Mucosa of descending colon (tissue), 3 donors: ENCODE results near the gene PAX7. TPM values are rescaled to one million over a fixed set of nuclear protein-coding genes. Genes with fewer than 3 reads are reported as not detected.

Source experiments
- ATAC-seq: fragments of 200-7000 bp; cut with Tn5 transposase; one replicate; pipeline ENCODE4 v1.9.1; 2020; ENCODE audit warnings: mild to moderate bottlenecking, moderate library complexity
- DNase-seq, 3 donors: peaks; one replicate each; pipeline ENCODE4 v3.0.0-alpha.2; 2020
- H3K36me3 ChIP-seq: fragments of 200-600 bp; one replicate; pipeline ENCODE4 v1.8.0; 2021; ENCODE audit warnings: low read depth, mild to moderate bottlenecking
- H3K4me1 ChIP-seq: fragments of 200-600 bp; one replicate; pipeline ENCODE4 v1.8.0; 2021; ENCODE audit warnings: low read depth, mild to moderate bottlenecking
- H3K4me3 ChIP-seq: fragments of 200-600 bp; one replicate; pipeline ENCODE4 v1.8.0; 2021; ENCODE audit warnings: mild to moderate bottlenecking
- H3K9me3 ChIP-seq: fragments of 200-600 bp; one replicate; pipeline ENCODE4 v1.8.0; 2021; ENCODE audit warnings: mild to moderate bottlenecking
- intact Hi-C, 2 donors: fragments of 100-400 bp; cut with DNase I in 1 of 2; cut with micrococcal nuclease in 1 of 2; formaldehyde crosslinking; loops; one replicate each; pipeline versions ENCODE4 v1.11.0 to v1.11.1; 2022; cut with DNase I, micrococcal nuclease
- total RNA-seq, 3 donors: library from RNA; stranded (reverse); fragmentation: NEBNext Ultra II Directional in 2 of 3; extraction: Animal tissue kit (Norgen Biotek cat#: 25700) in 2 of 3; gene quantifications; one replicate each; pipeline versions ENCODE4 v1.2.1 to v1.2.4, GENCODE V29; 2021 to 2023
- TF ChIP-seq, protein P1 (sequence below): fragments of 200-600 bp; IDR thresholded peaks from one replicate; pipeline ENCODE4 v1.8.0; 2022; ENCODE audit warnings: antibody characterized with exemption, mild to moderate bottlenecking
- donor health status: DM: no; HTN: no; CAD: no; lungs with moderate emphysema.
- donor health status: DM: no; HTN: no; CAD: no.
- donor health status: DM: no; HTN: yes; CAD: no.

PAX7 gene
- total RNA-seq, 3 donors from 2014 or later, result not detected

DNA sequence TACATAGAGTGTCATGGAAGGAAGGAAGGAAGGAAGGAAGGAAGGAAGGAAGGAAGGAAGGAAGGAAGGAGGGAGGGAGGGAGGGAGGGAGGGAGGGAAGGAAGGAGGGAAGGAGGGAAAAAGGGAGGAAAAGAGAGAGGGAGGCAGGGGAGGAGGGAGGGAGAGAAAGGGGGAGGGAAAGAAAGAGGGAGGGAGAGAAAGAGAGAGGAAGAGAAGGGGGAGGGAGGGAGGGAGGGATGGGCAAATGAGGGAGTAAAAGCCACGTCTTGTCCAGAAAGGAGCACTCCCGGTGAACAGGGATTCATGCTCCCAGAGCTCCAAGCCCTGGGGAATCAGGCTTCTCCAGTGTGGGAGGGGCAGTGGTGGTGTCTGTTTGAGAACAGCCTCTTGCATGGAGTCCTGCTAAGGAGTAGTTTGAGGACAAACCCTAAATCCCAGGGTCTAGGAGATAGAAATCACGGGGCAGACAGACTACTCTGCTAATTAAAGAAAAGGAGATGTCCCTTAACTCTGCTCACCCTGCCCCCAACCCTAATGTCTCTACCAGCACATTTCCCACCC lies 157.3 kb downstream of the PAX7 start:
- H3K4me3 ChIP-seq, result no peak overlapping the region
- no peaks in the 10 kb centered on the region for H3K36me3 ChIP-seq
- no peak for DNase-seq
- no peak for ATAC-seq
- intact Hi-C loops, result no loop called here
- no peaks in the 10 kb centered on the region for H3K4me1 ChIP-seq
- TF ChIP-seq, protein P1, sequence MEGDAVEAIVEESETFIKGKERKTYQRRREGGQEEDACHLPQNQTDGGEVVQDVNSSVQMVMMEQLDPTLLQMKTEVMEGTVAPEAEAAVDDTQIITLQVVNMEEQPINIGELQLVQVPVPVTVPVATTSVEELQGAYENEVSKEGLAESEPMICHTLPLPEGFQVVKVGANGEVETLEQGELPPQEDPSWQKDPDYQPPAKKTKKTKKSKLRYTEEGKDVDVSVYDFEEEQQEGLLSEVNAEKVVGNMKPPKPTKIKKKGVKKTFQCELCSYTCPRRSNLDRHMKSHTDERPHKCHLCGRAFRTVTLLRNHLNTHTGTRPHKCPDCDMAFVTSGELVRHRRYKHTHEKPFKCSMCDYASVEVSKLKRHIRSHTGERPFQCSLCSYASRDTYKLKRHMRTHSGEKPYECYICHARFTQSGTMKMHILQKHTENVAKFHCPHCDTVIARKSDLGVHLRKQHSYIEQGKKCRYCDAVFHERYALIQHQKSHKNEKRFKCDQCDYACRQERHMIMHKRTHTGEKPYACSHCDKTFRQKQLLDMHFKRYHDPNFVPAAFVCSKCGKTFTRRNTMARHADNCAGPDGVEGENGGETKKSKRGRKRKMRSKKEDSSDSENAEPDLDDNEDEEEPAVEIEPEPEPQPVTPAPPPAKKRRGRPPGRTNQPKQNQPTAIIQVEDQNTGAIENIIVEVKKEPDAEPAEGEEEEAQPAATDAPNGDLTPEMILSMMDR, result no peak
- H3K9me3 ChIP-seq, result no peaks in the 10 kb centered on the region

DNA sequence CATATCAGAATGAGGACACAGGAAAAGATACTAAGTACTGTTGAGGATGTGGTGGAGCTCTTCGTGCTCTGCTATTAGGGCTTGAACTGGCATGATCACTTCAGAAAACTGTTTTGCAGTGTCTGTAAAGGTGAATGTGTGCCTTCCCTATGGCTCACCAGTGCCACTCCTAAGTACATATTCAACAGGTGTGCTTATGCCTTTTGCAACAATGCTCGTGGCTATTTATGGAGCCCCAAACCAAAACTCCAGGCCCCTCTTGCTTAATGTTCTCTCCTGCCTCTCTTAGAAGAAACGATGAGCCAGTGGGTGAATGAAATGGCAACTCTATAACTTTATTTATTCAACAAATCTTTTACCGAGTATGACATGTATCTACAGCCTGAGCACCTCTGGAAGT lies 158.6 kb downstream of the PAX7 start:
- no peak for ATAC-seq
- Histone ChIP-seq H3K9me3 (no peaks in the 10 kb centered on the region), H3K4me1 (no peaks in the 10 kb centered on the region), H3K4me3 (no peak overlapping the region), H3K36me3 (no peaks in the 10 kb centered on the region)
- intact Hi-C loops, result no loop called here
- TF ChIP-seq, protein P1, result no peak
- no peak for DNase-seq

DNA sequence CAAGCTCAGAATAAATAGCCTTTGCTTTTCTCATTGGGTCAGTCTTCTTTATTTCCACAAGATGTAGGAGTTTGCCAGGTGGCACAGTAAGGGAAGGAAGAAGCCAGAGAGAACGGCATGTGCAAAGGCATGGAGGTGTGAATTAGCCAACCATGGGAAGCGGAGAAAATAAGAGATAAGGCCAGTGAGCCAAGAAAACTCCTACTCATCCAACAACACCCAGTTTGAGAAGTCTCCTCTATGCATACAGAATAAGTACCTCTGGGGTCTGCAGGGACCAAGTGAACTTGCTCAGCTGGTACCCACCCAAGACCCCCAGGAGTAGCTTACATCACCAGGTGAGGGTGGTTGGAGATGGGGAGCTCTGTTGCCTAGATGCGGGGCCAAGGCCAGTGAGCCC lies 162.1 kb downstream of the PAX7 start:
- ATAC-seq (no peak), DNase-seq (no peak)
- Histone ChIP-seq H3K9me3 (no peaks in the 10 kb centered on the region), H3K36me3 (no peaks in the 10 kb centered on the region), H3K4me1 (no peaks in the 10 kb centered on the region), H3K4me3 (no peak overlapping the region)
- intact Hi-C loops, result no loop called here
- TF ChIP-seq, protein P1, result no peak

DNA sequence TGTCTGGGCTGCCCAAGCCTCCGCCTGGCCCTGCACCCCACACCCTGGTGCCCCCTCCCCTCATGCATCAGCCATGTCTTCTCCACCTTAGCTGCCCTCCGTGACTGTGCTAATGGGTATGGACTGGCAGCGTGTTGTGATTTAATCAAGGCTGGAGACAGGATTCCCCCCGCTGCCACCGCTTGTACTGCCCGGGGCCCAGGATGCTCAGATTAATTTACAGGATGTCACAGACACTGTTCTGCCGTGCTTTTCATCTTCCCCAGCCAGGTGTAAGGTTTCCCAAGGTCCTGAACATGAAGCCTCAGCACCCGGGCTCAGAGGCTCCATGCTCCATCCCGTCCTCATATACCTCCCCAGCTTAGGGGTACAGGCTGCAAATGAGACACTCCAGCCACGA lies 162.5 kb downstream of the PAX7 start:
- intact Hi-C loops, result no loop called here
- Histone ChIP-seq H3K4me1 (no peaks in the 10 kb centered on the region), H3K36me3 (no peaks in the 10 kb centered on the region), H3K9me3 (no peaks in the 10 kb centered on the region), H3K4me3 (no peak overlapping the region)
- no peak for DNase-seq
- ATAC-seq, result no peak
- TF ChIP-seq, protein P1, result no peak

DNA sequence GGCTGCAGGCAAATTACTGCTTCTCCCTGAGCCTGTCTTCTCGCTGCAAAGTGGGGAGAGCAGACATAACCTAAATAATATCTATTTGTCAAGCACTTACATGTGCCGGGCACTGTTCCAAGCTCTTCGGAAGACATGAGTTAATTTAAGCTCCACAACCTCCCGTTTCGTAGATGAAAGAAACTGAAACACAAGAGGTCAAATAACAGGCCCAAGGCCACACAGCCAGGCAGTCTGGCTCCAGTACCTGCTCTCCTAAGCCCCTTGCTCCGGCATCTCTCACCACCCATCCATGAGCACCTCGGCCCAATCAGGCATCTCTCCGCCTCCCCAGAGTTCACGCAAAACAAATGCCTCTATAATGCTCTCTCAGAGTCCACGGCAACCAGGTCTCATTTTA lies 163.4 kb downstream of the PAX7 start:
- Histone ChIP-seq H3K36me3 (no peaks in the 10 kb centered on the region), H3K4me3 (no peak overlapping the region), H3K9me3 (no peaks in the 10 kb centered on the region), H3K4me1 (no peaks in the 10 kb centered on the region)
- ATAC-seq (no peak), DNase-seq (no peak)
- TF ChIP-seq, protein P1, result no peak
- intact Hi-C loops, result no loop called here

DNA sequence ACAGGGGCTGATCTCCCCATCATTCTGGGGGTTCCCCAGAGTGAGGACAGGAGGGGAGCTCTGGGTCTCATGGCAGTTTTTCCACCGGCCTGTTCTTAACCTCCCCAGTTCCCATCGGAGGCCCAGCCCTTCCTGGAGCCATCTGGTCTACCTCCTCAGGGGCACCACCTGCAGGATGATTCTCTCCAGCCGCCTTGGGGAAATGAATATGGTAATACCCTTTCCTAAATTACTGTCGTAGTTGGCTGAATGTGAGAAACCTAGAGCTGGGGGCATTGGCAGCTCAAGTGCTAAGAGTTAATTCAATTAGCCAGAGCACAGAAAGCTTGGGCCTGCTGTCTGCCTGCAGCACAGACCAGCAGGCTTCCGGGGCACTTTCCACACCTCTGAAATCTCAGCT lies 163.9 kb downstream of the PAX7 start:
- ATAC-seq (no peak), DNase-seq (peak in 1 of 3 donors; percentile 3)
- TF ChIP-seq, protein P1, result no peak
- Histone ChIP-seq H3K9me3 (no peaks in the 10 kb centered on the region), H3K4me1 (no peaks in the 10 kb centered on the region), H3K4me3 (no peak overlapping the region), H3K36me3 (no peaks in the 10 kb centered on the region)
- intact Hi-C loops, result no loop called here
